ENCODE data around the gene CDCP1.

- TF ChIP-seq, protein P1, sequence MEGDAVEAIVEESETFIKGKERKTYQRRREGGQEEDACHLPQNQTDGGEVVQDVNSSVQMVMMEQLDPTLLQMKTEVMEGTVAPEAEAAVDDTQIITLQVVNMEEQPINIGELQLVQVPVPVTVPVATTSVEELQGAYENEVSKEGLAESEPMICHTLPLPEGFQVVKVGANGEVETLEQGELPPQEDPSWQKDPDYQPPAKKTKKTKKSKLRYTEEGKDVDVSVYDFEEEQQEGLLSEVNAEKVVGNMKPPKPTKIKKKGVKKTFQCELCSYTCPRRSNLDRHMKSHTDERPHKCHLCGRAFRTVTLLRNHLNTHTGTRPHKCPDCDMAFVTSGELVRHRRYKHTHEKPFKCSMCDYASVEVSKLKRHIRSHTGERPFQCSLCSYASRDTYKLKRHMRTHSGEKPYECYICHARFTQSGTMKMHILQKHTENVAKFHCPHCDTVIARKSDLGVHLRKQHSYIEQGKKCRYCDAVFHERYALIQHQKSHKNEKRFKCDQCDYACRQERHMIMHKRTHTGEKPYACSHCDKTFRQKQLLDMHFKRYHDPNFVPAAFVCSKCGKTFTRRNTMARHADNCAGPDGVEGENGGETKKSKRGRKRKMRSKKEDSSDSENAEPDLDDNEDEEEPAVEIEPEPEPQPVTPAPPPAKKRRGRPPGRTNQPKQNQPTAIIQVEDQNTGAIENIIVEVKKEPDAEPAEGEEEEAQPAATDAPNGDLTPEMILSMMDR (IDR thresholded peaks at IDR 0.05), result no peak
- no peak for TF ChIP-seq POLR2A (IDR thresholded peaks at IDR 0.05)
Measured at GRCh38 chr3:45059132-45059531, 87.0 kb downstream of the CDCP1 start.
